Measurements from ENCODE around the gene LPP.

DNA sequence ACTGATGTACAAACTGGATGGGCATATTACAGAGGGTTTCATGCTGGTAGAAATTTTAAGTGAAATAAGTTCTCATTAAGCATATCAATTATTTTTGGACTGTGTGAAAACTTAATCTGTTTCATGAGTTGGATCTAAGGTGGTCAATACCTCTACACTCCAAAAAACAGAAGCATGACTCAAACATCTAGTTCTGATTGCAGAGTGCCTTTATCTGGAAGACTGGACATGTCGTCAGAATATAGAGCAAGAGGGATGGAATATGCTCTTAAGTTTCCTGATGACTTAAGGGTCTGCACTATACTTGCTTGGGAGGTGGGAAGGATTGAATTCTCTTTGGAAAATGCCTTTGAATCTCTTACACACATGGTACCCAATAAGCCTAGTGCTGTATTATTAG, 138.3 kb downstream of the LPP start:
- TF ChIP-seq, protein P1, sequence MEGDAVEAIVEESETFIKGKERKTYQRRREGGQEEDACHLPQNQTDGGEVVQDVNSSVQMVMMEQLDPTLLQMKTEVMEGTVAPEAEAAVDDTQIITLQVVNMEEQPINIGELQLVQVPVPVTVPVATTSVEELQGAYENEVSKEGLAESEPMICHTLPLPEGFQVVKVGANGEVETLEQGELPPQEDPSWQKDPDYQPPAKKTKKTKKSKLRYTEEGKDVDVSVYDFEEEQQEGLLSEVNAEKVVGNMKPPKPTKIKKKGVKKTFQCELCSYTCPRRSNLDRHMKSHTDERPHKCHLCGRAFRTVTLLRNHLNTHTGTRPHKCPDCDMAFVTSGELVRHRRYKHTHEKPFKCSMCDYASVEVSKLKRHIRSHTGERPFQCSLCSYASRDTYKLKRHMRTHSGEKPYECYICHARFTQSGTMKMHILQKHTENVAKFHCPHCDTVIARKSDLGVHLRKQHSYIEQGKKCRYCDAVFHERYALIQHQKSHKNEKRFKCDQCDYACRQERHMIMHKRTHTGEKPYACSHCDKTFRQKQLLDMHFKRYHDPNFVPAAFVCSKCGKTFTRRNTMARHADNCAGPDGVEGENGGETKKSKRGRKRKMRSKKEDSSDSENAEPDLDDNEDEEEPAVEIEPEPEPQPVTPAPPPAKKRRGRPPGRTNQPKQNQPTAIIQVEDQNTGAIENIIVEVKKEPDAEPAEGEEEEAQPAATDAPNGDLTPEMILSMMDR (IDR thresholded peaks at IDR 0.05; ENCODE audit: low read depth, low read length, poor library complexity, severe bottlenecking): no peak
- no peak for TF ChIP-seq EZH2phosphoT487 (IDR thresholded peaks at IDR 0.05; ENCODE audit: borderline replicate concordance, low read length)
